Measurements from ENCODE around the gene ERGIC3.
"Not testable (repeated sequence)": the region's sequence is repeated elsewhere in the genome, so short reads cannot be mapped to it uniquely, and the experiment has no call there.

The ERGIC3 gene

GRCh38 chr20:35541783-35542662 lies at the start of gene ERGIC3:
ERGIC3 (plus strand) TSS chr20:35542078; CDS start chr20:35542098, 20 bp downstream.
- DNase-seq = peak; percentile 98 to 99 (median 99)

- DNase-seq = no peak
Observed at GRCh38 chr20:35492352-35492751, 49.5 kb upstream of the ERGIC3 start.

GRCh38 chr20:35496481-35496880 lies 45.4 kb upstream of the ERGIC3 start:
- no peak for DNase-seq

- no peak for DNase-seq
Observed at GRCh38 chr20:35497320-35497719, 44.6 kb upstream of the ERGIC3 start.

- no peak for DNase-seq
Observed at GRCh38 chr20:35497780-35498189, 44.1 kb upstream of the ERGIC3 start.

GRCh38 chr20:35499271-35499670 lies 42.6 kb upstream of the ERGIC3 start:
- DNase-seq = no peak

GRCh38 chr20:35502352-35502751 lies 39.5 kb upstream of the ERGIC3 start:
- peak; percentile 35 to 50 (median 39) for DNase-seq

- DNase-seq = no peak
Observed at GRCh38 chr20:35503281-35503680, 38.6 kb upstream of the ERGIC3 start.

GRCh38 chr20:35503841-35504561 lies 37.9 kb upstream of the ERGIC3 start:
- no peak for DNase-seq

- no peak for DNase-seq
Observed at GRCh38 chr20:35504751-35505150, 37.1 kb upstream of the ERGIC3 start.

GRCh38 chr20:35506179-35506578 lies 35.7 kb upstream of the ERGIC3 start:
- no peak for DNase-seq

- peak in 1 of 3 donors; percentile 7 for DNase-seq
Observed at GRCh38 chr20:35506872-35507638, 34.8 kb upstream of the ERGIC3 start.

GRCh38 chr20:35508493-35509218 lies 33.2 kb upstream of the ERGIC3 start:
- DNase-seq = no peak

GRCh38 chr20:35510951-35511735 lies 30.7 kb upstream of the ERGIC3 start:
- no peak for DNase-seq

- no peak for DNase-seq
Observed at GRCh38 chr20:35511814-35512420, 30.0 kb upstream of the ERGIC3 start.

- no peak for DNase-seq
Observed at GRCh38 chr20:35514371-35514932, 27.4 kb upstream of the ERGIC3 start.

GRCh38 chr20:35515341-35515740 lies 26.5 kb upstream of the ERGIC3 start:
- DNase-seq = no peak

GRCh38 chr20:35515949-35516645 lies 25.8 kb upstream of the ERGIC3 start:
- no peak for DNase-seq

- no peak for DNase-seq
Observed at GRCh38 chr20:35517125-35517524, 24.8 kb upstream of the ERGIC3 start.

GRCh38 chr20:35517767-35518166 lies 24.1 kb upstream of the ERGIC3 start:
- DNase-seq = not testable (repeated sequence)
